SHP77 (cell line): ENCODE measurements around the gene PROSER1.
A peak's percentile ranks its signal among the peaks of the same experiment; 100 is the strongest.
"Not testable (repeated sequence)": the region's sequence is repeated elsewhere in the genome, so short reads cannot be mapped to it uniquely, and the experiment has no call there.

Experiments
- DNase-seq, 2 experiments: peaks; one replicate each; lab custom pipeline; 2025; lab: John Stamatoyannopoulos, UW

The PROSER1 gene

GRCh38 chr13:39025433-39025839 is 12.5 kb downstream of the PROSER1 start:
- no peak for DNase-seq

DNA sequence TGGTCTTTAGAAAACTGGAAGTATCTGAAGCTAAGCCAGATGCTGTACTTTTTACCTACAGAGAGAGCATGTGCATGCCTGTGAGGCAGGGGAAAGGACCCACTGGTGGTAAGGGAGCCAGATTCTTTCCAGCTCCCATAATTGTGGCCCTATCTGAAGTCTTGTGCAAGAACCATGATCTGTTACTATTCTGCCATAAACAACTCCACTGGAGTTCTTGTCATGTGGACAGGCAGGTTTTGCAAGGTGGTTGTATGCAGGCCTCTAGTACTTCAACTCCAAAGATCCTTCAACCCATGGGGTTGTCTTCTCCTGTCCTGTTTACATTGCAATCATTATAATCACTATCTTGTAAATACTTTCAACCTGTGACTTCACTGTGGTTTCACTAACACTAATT is 14.1 kb downstream of the PROSER1 start:
- DNase-seq: no peak

GRCh38 chr13:39023316-39023715 is 14.6 kb downstream of the PROSER1 start:
- no peak for DNase-seq

GRCh38 chr13:39020853-39021462 is 16.9 kb downstream of the PROSER1 start:
- DNase-seq: no peak

DNA sequence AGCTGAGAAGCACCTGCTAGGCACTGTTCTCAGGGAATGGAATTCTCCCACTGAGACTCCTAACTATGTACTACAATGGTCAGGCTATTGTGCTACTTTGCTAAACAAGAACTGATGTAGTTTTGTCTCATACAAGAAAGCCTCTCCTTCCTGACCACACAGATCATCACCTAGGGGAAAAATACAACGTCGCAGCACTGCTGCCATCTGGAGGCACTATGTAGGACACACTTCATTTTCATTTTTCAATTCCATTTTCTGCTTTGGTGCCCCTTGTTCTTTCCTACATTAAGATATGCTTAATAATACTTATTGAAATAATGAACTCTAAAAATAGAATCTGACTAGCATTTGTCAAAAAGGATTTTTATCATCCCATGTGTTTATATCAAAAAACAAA is 21.1 kb downstream of the PROSER1 start:
- DNase-seq: peak in 1 of 2 experiments; percentile 39

- no peak for DNase-seq
Measured at GRCh38 chr13:39016087-39016486, 21.8 kb downstream of the PROSER1 start.

DNA sequence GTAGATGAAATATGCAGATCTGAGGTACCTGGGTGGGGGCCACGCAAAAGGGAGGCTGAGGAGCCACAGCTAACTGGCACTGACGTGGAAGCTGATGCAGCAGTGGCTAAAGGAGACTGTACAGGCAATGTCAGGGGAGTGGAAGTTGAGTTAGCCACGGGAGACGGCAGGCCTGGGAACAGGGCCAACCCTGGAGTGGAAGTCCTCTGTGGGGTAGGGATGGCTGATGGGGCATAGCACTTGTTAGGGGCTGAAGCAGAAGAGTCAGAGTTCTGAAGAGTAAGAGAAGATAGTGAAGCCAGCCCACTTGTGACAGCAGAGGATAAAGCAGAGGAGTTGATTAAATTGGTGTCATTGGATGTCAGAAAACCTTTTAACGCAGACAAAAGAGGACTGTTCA is 24.4 kb downstream of the PROSER1 start:
- DNase-seq: no peak

DNA sequence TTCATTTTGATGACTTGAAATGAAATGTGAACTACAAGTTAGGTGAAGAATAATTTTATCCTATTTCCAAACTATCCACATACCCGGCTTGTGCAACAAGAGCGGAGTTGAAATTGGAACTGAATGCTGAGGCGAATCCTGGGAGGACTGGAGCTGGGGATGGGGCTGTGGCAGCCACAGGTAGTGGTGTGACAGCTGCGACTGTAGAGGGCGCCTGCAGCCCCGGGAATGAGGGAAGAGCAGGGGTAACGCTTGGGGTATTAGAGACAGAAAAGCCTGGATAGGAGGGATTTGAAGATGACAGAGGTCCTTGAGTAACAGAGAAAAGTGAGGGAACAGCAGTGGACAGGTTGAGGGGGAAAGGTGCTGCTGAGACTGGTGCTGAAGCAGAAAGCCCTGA is 25.3 kb downstream of the PROSER1 start:
- DNase-seq: no peak

GRCh38 chr13:39006371-39007111 is 31.3 kb downstream of the PROSER1 start:
- DNase-seq: not testable (repeated sequence)

DNA sequence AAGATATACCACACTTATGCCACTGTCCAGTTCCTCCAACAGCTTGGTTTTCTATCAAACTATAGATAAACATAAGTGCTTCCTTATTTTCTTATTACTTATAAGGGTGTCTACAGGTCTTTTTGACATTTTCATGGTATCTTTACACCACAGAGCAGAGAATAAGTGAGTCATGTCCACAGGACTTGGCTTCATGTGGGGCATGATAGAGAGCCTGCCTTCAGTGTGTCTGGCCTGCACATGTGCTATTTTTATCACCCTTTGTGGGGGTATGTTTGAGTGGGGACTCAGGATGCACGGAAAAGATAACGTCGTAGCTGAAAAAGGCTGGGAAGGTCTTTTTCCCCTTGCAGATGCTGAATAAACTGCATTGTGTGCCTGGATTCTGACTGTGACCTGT is 39.1 kb downstream of the PROSER1 start:
- no peak for DNase-seq

GRCh38 chr13:38993381-38993780 is 44.5 kb downstream of the PROSER1 start:
- no peak for DNase-seq

- no peak for DNase-seq
Measured at GRCh38 chr13:38990693-38991092, 47.2 kb downstream of the PROSER1 start, which contains the start of gene STOML3. Gene STOML3, minus strand, starts transcription at chr13:38990831. Its CDS starts 110 bp downstream, at chr13:38990721.

DNA sequence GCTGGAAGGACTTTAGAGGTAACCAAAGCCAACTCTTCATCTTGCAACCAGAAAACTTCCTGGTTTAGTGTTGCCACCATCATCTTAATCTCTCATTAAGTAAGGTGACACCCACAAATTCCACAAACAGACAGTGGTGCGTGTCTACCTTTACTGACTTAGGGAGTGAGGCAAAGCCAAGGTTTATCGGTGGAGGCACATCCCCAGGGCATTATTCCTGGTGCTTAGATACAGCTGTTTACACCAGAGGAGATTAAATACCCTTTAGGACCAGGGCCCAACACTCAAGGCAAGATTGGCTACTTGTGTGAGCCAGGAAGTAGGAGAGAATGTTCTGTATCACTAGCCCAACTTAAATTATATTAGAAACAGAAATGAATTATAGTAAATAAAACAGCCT is 56.8 kb downstream of the PROSER1 start:
- no peak for DNase-seq

DNA sequence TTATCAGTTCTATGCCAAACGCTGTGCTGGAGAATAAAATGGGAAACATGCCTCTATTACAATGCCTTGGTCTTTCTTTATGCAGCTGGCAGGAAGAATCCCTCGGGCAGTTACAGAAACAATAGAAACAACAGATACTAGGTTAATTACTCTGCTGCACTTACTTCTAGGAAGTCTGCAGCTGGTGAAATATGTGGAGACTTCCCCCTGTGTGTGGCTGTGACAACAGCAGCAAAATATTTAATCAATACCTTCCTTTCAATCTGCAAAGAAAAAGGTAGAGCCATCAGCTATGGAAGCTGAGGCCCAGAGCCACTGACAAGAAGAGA is 57.2 kb downstream of the PROSER1 start:
- DNase-seq: no peak

DNA sequence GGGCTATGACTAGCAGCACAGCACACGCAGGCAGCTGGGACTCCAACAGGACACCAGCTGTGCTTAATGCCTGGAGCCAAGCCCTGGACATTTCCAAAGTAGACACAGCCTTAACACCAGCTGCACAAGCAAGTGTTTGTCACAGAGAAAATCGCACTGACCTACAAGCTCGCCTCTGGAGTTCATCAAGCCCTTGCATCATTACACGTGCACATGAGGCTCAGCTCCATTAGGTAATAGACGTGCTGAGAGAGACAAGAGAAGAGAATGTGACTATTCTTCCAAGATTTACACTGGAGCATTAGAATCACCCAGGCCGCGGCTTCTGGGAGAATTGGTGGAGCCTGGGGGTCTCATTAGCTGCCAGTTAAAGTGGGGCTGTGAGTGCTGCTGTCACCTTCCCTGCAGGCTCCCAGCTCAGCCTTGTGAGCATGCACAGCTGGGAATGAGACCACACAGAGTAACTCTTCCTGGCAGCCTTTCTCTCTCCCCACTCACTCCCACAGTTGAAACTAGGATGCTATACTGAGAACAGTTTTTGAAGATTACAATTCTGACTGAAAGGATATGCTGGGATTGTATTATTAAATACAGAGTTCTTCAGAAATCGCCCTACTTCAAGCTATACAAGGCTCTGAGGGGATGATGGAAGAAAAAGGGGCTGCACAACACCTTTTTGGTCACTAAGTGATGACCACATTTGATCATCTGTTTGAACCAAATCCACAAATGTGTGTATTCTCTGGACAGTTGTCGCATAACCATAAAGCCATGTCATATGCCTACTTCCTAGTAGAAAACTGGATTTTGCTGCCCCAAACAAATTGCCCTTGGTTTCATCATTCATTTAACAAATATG is 57.8 kb downstream of the PROSER1 start:
- peak; percentile 83 to 87 for DNase-seq

DNA sequence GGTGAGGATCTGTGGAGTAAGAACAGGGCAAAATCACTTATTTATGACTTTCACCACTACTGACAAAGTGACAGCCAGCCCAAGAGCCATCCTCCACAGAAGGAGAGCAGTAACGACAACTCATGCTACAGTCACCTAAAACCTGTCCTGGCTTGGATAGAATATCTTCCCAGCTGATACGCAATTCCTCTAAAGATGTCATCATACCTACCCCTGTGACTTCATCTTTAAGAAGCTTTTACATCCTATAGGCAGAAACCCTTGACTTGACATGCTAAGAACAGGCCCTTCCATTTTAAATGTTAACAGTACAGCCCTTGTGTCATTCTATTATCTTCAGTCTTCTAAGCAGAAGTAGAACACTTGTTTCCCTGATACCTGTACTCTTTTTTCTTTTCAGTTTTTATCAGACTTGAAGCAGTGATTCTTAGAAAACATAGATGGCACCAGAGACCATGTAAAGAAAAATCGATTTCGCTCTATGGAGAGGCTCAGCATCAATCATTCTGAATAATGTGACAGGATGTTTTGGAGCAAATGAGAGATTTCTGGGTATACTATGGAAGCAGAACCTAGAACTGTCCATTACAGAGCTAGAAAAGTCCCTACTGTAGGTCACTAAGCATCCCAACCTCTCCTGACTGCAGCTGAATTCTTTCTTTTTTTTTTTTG is 67.4 kb downstream of the PROSER1 start:
- no peak for DNase-seq

GRCh38 chr13:38969187-38969586 is 68.7 kb downstream of the PROSER1 start:
- no peak for DNase-seq

GRCh38 chr13:38967446-38967845 is 70.4 kb downstream of the PROSER1 start:
- no peak for DNase-seq

DNA sequence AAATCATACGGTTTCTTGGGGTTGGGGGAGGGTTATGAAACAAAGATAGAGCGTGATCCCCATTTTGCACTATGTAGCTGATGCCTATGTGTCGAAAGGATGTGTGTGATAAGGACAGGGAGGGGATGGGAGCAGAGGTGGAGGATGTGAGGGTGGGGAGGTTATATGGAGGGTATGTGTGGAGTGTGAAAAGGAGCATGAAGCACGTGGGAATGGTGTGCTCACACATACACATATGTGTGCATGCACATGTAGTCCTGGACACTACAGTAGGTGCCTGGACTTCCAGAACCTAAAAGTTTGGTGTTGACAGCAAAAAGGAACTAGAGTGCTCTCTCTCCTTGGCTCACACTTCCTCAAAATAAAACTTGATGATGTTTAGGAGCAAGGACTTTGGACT is 72.6 kb downstream of the PROSER1 start:
- DNase-seq: no peak

- DNase-seq: no peak
Measured at GRCh38 chr13:38960175-38960574, 77.7 kb downstream of the PROSER1 start.
